GM18507 (cell line): ENCODE data around the gene MAB21L3.
"Not testable (repeated sequence)": the region's sequence is repeated elsewhere in the genome, so short reads cannot be mapped to it uniquely, and the experiment has no call there.

Source experiments
- DNase-seq: peaks from one replicate; pipeline ENCODE4 v3.0.0; 2011; ENCODE audit warnings: low read depth; ENCODE audit not compliant: insufficient read length; ENCODE audit errors: extremely low spot score
- FAIRE-seq: peaks from 2 replicates; lab custom pipeline; 2011; peaks lifted over from hg19 to GRCh38; lab: Jason Lieb, UNC

The MAB21L3 gene

GRCh38 chr1:116131866-116132605 is 20.8 kb downstream of the MAB21L3 start:
- DNase-seq = no peak
- no peak for FAIRE-seq

DNA sequence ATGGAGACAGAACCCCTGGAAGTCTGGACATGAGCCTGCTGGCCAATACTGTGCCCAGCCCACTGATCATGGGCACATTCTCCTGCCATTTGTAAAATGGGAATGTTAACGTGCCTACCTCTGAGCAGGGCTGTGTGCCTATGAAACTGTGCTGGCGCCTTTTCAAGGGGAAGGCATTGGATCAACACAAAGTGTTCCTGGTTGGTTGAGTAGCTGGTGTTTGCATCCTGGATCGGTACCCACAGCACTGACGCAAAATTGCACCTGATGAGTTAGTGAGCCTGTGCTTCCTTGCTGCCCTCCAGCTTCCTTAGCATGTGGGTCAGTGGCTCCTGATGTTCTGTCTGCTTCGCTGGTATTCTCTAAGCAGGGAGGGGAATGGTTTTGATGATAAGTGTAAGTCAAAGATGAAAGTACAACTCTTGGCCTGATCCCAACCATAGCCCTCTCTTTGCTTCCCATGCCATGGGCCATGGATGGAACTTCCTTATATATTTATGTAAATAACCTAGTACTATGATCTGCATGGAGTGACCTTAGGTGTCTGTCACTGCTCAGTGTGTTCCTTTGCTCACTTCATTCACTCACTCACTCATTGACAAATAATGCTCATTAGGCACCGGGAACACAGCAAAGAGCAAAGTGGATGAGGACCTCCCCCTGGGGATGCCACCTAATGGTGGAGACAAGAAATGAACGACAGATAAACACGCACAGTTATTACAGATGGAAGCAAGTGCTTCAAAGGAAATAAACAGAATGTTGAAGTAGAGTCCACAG is 22.7 kb downstream of the MAB21L3 start:
- FAIRE-seq (no peak), DNase-seq (no peak)

DNA sequence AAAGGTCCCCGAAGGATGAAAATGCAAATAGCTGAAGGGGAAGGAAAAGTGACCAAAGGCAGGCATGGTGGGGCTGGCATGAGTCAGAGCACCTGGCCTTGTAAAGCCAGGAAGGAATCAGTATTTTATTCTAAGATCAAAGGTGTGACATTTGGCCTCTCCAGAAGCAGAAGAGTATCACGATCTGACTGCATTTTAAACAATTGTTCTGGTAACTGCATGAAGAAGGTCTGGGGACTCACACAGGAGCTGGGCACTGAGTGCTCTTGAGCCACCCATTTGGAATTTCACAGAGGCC is 23.2 kb downstream of the MAB21L3 start:
- DNase-seq (no peak), FAIRE-seq (no peak)

GRCh38 chr1:116138277-116138792 is 27.1 kb downstream of the MAB21L3 start:
- no peak for DNase-seq
- no peak for FAIRE-seq

DNA sequence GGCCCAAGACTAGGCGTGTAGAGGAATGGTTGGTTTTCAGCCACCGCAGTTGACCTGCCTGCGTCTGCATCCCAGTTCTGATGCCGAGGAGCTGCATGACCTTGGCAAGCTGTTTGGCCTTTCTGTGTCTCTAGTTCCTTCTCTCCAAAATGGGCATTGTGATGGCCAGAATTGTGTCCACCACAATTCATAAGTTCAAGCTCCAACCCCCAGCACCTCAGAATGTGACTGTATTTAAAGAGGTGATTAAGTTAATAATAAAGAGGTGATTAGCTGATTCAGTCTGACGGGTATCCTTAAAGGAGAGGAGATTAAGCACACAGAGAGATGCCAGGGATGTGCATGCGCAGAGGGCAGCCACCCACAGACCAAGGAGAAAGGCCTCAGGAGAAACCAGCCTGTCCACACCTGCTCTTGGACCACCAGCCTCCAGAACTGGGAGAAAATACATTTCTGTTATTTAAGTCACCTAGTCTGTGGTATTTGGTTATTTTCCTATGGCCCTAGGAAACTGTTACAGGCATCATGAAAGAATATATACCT is 28.5 kb downstream of the MAB21L3 start:
- no peak for FAIRE-seq
- no peak for DNase-seq

DNA sequence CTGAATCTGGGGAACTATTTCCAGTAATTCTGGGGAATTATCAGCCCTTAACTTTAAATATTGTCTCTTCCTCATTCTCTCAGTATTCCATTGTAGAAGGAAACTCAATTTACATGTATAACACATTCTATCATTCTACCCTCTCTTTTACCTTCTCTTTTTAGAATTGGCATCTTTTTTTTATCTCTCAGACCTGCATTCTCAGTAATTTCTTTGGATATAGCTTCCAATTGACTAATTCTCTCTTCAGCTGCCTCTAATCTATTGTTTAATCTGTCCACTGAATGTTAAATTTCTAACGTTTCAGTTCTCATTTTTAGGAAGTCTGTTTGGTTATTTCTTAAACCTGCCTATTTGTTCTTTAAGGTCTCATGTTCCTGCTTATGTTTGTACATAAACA is 33.0 kb downstream of the MAB21L3 start:
- no peak for FAIRE-seq
- DNase-seq = no peak

GRCh38 chr1:116146447-116147113 is 35.4 kb downstream of the MAB21L3 start:
- not testable (repeated sequence) for DNase-seq, FAIRE-seq

DNA sequence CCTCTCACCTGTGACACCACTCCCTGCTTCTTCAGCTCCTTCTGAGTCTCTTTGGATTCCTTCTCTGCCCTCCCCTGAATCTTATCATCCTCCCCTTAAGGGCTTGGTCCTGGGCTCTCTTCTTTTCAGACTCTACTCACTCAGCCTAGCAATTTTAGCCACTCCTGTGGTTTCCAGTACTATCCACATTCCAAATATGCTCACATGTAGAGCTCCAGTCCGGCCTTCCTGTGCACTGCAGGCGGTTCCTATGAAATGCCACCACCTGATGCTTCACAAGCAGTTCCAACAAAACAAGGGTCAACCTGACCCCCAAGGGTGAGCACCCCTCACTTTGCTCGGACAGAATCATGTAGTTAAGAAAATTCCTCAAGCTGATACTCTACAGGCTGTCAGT is 35.9 kb downstream of the MAB21L3 start:
- DNase-seq (no peak), FAIRE-seq (no peak)

DNA sequence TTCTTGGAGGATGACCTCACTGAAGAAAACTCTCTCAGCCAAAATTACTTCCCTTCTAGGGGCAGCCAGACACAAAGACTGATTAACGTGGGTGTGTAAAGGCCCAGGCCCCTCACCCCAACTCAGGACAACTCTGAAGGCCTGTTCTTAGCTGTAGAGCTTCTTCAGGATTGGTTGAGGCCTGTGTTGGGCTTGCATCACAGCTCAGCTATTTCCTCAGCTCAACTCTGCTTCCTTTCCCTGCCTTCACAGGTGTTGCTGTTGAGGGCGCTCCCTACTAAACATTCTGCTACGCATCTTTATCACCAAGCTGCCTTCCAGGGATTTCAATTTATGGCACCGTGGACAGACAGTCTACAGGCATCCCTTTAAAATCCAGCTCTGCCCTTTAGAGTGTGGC is 36.8 kb downstream of the MAB21L3 start:
- FAIRE-seq (no peak), DNase-seq (no peak)

GRCh38 chr1:116148967-116149366 is 37.8 kb downstream of the MAB21L3 start:
- FAIRE-seq (no peak), DNase-seq (no peak)

- DNase-seq (no peak), FAIRE-seq (no peak)
These were observed 39.2 kb downstream of the MAB21L3 start for GRCh38 chr1:116150368-116150767.

DNA sequence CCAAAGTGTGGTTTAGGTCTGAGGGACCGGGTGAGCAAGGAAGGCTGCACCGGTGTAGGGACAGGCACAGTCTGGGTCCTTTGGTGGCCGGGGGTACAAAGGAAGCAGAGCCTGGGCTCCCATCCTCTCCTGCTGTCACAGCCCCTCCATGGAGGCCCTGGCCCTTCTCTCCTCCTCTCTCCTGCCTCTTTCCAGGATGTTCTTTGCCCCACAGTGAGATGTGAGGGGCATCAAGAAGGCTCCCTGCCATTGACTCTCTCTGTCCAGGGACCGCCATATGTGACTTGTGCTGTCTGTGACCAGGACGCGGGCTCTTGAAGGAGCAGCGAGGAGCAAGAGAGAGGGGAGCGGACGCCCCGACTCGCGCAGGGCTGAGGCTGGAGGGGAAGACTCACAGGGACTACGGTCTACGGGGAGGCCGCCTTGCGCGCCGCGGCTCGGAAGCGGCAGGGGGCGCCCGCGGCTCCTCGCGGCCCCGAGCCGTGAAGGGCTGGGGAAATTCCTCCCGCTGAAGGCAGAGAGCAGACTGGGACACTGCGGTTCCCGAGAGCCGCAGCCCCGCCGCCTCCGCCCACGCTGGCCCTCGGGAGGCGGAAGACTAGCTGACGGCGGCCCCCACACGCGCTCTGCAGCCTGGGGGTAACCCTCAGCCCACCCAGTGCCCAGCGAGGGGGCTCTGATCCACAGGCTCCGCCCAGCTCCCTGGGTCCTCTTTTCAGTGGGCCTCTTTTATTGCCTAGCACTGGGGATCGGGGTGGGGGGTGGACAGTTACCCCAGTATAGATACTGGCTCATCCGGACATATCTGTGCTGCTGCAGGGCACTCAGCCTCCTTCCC is 40.8 kb downstream of the MAB21L3 start:
- peak; percentile 79 for FAIRE-seq
- peak; percentile 72 for DNase-seq

DNA sequence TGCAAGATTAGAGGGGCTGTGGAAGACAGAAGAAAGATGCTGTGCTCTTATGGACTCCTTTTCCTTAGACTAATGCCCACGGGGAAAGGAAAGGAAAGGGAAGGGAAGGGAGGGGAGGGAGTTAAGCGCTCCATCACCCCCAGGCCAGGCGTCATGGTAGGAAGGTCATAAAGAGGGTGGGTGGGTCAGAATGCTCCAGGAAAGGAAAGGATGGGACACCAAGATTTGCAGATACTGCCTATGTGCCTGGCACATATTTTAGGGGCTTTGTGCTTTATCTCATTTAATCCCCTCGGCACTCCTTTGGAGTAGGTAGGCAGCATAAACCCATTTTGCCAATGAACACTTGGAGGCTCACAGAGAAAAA is 41.4 kb downstream of the MAB21L3 start:
- FAIRE-seq (no peak), DNase-seq (no peak)

DNA sequence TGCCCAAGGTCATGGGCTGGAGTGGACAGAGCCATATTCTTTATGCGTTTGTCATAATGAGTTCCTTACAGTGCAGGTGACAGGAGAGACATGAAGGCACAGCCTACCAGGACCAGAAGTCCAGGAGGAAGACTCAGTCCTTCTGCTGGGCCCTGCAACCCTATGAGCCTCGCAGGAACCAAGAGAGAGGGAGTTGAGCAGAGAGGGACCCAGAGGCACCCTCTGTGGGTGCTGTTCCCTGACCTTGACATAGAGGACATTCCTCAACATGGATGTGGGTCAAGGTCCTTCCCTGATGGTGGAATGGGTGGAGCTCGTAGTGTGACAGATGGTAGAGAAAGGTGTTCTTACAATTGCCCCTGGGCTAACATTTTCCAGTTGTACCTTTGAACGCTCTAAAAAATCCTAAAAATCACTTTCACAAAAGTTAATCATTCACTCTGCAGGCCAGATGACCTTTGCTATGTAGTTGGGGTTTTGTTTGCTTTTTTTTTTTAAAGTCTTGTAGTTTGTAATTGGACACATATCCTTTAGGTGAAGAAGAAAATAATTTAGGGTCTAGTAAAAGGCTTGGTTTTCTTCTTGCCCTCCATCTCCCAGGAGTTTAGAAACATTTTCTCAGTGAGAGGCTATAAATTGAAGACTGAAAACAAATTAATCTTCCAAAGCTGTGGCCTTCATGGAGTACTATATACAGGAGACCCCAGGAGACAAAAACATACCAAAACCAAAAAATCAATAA is 41.9 kb downstream of the MAB21L3 start:
- FAIRE-seq (no peak), DNase-seq (no peak)

DNA sequence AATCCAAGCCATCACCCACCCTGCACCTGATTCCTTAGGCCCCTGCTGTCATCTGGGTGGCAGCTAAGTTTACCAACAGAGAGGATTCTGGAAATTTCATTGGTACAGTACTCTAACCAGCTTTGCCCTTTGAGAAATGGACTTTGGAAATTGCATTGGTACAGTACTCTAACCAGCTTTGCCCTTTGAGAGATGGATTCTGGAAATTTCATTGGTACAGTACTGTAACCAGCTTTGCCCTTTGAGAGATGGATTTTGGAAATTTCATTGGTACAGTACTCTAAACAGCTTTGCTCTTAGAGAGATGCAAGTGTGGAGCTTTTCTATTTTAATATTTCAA is 42.5 kb downstream of the MAB21L3 start:
- DNase-seq (no peak), FAIRE-seq (no peak)

DNA sequence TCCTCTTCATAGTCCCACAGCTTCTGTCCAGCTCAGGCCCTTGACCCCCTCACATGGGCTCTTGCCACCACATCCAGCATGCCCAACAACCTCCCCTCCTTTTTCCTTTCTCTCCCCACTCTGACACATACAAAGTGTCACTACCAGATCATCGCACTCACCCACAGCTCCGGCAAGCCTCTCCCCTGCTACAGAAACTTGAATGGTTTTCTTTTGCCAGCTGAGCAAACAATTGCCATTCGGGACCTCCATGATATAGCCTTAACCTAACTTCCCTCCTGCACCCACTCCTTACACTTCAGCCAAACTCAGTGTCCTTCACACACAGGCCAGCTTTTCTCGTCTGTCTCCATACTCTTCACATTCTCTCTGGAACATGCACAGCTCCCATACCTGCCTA is 43.3 kb downstream of the MAB21L3 start:
- FAIRE-seq (no peak), DNase-seq (no peak)

- no peak for FAIRE-seq
These were observed 45.9 kb downstream of the MAB21L3 start for GRCh38 chr1:116157096-116157495.

DNA sequence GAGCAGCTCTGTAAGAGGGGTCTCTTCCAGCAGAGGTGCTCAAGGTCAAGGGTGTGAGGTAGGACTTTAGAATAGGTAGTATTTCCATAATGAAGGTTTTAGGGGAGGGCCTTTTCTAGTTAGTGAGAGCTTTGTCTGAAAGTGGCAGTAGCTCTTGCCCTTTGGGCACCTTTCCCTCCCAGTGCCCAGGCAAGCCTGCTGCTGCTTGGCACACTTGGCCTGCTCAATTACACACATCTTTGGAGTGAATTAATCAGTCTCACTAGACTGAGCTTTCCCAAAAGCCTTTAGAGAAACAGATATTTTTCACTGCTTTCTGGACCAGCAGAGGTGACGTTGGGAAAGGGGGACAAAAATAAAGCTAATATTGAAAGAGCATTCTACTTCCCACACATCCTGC is 48.0 kb downstream of the MAB21L3 start:
- FAIRE-seq = no peak
- DNase-seq = no peak

More at GRCh38 chr1:116157096-116157495, 45.9 kb downstream of the MAB21L3 start:
- DNase-seq = no peak

DNA sequence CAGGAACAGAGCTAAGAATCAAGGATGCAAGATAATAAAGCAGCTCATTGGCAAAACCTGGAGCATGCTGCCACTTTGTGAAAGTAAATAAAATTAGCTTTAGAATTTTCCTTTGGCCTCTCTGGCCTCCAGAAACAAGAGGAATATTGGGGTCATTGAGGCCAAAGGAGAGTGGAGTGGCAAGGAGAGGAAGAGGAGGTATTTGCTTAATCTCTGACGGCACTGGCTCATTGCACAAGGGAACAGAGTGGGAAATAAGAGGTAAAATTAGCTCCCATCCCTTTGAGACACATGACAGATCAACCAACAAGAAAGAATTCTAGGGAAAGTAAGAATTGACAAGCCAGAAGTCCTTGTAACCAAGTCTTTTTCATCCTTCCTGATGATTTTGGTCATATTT is 48.4 kb downstream of the MAB21L3 start:
- DNase-seq (no peak), FAIRE-seq (no peak)
